GOT3 (cell line): ENCODE data around the gene GPR149.
A peak's percentile ranks its signal among the peaks of the same experiment; 100 is the strongest.

Experiments
- DNase-seq: peaks from one replicate; lab custom pipeline; 2025; ENCODE audit warnings: mixed read lengths; lab: John Stamatoyannopoulos, UW

Gene GPR149

DNA sequence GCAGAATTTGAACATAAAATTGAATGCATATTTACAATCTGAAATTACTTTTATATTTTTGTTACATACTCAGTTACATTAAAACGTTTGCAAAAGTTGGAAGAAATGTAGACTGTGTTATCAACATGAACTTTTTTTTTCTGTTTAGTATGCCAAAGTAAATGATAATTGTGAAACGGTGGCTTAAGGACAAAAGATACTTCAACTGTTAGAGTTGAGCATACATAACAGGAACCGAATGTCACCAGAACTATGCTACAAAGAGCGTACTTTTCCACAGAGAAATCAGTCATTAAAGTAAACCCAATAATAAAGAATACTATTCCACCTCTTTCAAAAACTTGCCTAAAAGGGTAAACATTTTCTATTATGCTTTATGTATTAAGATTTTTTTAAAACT, 91.4 kb downstream of the GPR149 start:
- no peak for DNase-seq

DNA sequence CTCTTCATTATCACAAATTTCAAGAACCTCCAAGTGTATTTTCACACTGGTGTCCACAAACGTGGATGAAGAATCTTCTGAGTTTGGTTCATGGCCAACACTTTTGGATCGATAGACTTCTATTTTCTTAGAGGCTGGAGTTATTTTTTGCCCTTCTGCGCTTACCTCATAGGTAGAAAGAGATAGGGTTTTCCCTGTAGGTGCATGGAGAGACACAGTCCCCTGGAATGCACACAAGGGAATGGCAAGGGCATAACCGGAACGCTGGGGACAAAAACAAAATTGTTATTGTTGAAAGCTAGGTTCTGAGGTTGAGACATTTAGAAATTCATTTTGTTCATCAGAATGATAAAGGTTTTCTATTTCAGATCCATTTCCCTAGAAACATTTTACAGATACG, 92.0 kb downstream of the GPR149 start:
- no peak for DNase-seq

DNA sequence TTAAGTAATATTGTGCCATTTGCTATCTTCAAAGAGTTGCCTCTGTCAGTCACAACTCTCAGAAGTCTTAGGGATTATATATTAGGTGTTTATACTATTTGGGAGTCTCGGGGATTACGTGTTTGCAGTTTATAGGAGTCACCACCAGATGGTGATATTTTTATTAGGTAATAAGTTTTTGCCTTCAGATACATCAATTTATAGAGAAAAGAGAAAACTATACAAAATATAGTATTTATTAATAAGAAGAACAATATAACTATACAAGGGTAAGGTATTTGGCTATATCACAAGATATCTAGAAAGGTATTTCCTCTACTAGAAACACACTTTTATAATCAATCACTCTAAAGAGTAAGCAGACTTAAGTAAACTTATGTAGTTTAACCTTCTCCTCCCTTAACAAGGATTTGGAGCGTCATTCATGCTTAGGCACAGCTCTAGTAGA, 95.0 kb downstream of the GPR149 start:
- no peak for DNase-seq

DNA sequence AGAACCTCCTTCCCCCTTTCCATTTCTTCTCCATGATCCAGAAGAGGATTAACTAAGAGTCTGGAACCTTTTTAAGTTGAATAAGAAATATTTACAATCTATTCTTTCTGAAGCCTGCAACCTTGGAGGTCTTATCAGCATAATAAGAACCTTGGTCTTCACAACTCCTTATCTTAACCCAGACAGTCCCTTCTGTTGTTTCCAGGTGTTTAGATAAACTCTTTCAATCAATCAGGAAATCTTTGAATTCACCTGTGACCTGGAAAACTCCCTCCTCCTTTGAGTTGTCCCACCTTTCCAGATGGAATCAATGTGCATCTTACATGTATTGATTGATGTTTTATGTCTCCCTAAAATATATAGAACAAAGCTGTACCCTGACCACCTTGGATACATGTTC, 102.1 kb downstream of the GPR149 start:
- DNase-seq = no peak

DNA sequence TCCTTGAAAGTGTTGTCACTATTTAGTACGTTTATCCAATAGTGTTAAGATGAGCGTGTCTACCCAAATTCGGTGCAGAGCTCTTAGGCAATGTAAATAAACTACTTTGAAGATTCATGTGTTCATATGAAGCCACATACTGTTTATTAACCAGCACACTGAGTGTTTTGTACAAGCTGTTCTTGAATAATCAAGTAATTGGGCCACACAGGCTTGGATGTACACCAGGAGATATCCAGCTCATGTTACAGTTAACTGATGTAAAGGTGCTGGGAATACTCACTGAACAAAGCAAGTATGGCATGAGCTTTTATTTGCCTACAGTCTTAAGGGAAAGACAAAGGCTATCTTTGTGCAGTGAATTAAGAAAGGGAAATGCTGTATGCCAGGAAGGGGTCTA, 105.1 kb downstream of the GPR149 start:
- no peak for DNase-seq

DNA sequence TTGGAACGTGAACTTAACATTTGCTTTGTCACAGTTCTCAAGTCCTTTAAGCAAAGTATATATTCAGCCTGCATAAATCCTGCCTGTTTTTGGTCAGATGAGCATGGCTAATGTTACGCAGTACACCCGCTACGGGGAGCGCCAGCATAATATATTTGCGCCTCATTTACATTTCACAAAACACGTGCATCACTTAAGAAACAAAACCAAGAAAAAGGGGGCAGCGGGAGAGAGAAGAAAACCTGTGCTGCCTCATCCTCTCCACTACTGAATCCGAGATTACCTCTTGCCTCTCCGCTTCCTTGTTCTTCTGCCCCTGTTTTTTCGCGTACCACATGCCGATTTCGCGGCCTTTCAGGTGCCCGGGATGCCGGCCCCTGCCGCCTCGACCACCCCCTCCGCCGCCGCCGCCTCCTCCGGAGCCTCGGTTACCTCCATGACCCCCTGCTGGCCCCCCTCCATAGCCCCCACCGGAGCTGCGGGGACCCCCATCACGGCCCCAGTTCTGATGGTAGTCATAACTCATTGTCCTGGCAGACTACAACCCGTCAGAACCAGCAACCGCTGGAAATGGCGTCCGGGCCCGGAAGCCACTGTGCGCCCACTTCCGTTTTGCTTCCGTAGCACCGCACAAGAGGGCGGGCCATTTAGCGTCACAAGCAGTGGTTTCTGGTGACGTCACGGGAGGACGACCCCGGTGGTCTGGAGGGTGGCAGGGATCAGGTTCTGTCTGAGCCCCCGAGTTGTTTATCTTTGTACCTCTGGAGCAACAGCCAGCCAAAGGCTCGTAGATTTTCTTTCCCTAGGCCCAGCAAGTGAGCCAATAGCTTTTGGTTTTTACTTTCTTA, 105.9 kb downstream of the GPR149 start, which contains the start of gene DHX36:
TSS of gene DHX36 (minus strand) at position 597 of the 848 bp plus-strand sequence. CDS start at position 526, 71 bp downstream.
- DNase-seq = peak; percentile 59

DNA sequence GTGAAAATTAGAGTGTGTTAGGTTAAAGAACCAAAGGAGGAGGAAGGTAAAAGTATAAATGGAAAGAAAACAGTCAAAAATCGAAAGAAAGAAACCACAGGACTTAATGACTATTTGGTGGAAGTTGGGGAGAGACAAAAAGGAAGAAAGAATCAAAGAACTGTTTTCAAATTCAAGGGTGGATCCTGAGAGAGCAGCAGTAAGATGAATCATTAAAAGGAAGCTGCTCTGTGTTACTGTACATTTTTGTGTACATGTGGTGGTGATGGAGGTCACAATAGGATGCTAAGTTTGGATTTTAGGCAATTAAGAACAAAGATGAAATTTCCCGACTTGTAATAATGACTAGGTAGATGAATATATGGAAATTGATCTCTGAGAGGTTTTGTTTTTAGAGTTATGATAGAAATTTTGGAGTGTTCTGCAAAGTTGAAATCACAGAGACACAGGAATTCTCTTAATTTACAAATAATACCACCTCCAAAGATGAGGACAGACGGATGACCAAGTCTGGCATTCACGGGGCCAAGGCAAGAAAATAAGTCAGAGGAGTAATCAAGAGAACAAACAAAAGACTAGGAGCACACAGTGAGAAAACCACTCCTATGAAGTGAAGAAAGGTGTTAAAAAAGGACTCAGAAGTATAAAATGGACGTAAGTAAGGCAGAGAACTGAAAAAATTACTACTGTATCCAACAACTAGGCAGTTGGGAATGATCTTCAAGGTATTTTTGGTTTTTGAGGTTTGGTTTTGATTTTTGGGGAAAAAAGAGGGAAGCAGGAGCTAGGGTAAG, 112.8 kb downstream of the GPR149 start:
- DNase-seq = no peak

DNA sequence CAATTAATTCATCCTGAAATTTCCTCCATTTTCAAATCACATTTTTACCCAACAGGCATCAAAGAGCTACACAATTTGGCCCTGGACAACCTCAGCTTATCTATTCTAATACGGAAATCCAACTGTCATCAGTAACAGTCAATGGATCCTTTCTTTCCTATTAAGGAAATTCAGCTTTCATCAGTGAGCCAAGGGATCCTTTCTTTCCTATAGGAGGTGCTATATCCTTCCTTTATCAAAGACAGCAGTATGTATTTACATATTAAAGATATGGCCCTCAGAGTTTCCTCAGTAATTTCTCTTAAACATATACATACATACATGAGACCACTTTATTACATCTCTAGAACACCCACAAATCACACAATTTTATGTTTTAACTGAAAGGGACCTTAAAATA, 115.8 kb downstream of the GPR149 start:
- DNase-seq = no peak

DNA sequence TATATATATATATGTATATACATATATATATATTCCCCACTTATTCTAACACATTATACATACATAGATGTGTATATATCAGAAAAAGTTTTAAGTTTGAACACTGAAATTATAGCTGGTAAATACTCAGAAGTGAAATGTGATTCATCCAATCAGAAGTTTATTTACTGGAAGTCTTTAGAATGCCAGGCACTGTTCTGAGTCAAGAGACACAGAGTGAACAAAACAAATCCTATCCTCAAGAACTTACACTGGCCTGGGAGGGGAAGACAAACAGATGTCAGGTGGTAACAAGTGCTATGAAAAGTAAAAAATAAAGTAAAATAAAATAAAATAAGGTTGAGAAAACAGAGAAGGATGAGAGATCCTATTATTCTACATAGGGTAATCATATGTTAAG, 119.2 kb downstream of the GPR149 start:
- no peak for DNase-seq

DNA sequence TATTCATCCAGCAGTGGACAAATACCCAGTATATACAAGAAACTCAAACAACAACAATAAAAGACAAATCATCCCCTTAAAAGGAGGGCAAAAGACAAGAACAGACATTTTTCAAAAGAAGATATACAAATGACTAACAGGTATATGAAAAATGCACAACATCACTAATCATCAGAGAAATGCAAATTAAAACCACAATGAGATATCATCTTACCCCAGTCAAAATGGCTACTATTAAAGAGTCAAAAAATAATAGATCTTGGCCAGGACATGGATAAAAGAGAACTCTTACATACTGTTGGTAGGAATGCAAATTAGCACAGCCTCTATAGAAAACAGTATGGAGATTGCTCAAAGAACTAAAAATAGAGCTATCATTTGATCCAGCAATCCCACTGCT, 122.6 kb downstream of the GPR149 start:
- DNase-seq = no peak

DNA sequence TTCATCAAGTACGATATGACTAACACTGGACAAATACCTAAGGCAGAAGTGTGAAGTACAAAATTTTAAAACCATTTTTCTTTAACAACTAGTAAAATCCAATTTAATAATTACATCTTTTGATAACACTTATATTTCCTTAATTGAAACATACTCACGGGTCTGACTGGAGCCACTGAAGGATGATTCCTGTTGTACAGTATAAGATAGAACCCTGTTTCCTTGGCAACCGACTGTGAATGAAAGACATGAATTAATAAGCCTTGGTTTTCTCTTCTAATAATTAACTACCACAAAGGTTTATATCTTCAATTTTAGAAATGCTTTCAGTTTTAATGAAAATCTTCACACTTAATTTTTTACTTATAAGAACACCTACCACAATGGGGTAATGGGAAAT, 125.1 kb downstream of the GPR149 start:
- no peak for DNase-seq

DNA sequence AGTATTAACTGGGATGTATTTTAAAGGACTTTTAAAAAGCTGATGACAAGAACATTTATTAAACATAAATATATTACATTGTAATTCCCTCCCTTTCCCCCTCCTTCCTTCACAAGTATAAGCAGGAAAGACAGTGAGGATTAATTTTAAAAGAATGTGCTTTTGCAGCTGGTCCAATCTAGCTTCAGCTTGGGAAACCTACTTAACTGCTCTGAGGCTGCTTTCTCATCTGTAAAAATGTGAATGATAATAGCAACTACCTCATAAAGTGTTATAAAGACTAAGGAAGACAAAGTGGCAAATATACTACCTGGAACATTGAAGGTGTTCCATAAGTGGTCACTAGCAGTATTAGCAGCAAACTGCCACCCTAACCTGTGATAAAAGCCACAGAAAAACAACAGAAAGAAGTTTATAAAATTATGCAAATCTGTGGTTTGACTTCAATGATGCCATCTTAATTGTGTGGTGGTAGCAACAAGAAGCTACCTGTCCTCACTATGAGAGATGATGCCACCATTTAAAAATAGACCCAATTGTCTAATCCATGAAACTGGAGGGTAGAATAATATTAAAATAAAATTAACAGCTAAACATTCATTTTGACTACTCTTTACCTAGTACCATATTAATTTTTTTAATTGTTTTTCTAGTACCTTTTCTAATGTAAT, 125.7 kb downstream of the GPR149 start:
- DNase-seq = no peak

DNA sequence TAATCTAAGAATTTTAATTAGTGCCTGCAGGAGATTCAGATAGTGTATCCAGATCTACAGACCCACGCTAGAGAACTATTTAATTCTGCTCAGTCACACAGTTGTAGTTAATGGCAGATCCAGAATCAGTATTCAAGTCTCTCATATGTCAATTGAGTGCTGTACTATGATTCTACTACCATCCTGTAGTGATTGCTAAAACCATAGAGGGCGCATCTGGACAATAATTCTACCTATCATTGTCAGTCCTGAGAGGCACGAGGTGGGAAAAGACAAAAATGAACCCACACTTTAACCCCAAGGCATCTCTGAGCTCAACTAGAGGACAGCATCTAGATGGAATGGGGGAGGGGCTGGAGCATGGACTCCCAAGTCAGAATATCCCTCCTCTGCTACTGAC, 128.4 kb downstream of the GPR149 start:
- no peak for DNase-seq

DNA sequence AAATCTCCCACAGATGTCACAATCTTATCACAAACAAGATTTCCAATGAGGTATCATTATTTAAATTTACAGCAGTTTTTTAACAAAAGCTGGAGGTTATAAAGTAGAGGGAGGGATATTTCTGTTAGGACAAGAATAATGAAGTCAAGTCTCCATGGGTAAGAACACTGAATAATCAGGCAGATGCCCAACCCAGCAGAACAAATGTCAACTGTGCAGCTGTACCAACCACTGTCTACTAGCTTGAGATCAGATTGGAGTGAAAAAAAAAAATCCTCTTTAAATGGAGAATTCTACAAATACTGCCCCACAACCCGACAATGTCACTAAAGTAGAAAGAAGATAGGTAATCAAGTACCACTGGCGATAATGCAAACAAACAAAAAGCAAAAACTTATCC, 136.0 kb downstream of the GPR149 start:
- DNase-seq = no peak

DNA sequence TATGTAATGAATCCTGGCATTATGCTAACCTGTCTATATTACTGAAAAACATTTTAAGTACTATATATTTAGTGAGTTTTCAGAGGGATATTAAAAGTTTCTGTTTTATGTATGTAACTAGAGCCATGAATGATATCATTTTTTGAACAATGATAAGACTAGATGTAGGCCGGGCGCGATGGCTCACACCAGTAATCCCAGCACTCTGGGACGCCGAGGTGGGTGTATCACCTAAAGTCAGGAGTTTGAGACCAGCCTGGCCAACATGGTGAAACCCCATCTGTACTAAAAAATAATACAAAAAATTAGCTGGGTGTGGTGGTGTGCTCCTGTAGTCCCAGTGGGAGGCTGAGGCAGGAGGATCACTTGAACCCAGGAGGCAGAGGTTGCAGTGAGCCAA, 139.8 kb downstream of the GPR149 start:
- DNase-seq = no peak
